Measurements from ENCODE around the gene PTPRN2.

- TF ChIP-seq CTCF (IDR thresholded peaks at IDR 0.05) (no peak), EP300 (IDR thresholded peaks at IDR 0.05) (no peak), POLR2A (IDR thresholded peaks at IDR 0.05) (no peak), POLR2AphosphoS5 (IDR thresholded peaks at IDR 0.05) (no peak)
Observed at GRCh38 chr7:157826566-157826965, 761.1 kb downstream of the PTPRN2 start.
